Measurements from ENCODE around the gene TMEM221.
"Not testable (repeated sequence)": the region's sequence is repeated elsewhere in the genome, so short reads cannot be mapped to it uniquely, and the experiment has no call there.

TMEM221 gene

DNA sequence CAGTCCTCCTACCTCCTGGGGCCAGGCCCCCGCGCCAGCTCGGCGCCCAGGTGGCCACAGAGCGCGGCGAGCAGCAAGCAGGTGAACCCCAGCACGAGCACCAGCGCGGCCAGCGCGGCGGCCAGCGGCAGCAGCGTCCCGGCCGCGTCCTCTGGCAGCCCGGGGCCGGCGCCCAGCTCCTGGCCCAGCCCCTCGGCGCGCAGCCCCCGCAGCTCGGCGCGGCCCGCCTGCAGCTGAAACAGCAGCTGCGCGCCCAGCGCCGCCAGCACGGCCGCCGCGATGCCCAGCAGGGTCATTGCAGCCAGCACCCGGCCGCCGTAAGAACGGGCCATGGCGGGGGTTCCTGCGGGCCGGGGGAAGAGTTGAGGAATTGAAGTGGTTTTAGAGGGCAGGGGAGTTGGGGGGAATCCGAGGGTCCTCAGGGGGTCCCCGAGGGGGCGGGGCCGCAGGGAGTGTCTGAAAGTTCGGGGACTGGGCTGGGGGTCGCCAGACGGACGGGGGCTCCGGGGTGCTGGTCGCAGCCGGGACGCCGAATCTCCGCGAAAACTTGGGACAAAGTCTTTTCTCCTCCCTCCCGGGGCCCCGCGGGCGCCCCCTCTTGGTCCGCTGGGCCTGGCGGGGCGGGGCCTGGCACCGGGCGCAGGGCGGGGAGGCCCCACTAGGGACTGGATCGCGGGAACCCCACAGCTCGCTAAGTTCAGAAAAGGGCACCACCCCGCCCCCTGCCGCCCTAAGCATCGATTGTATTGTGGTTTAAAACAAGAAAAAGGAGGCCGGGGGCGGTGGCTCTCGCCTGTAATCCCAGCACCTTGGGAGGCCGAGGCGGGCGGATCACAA, at the start of gene TMEM221:
Gene TMEM221 (minus strand): TSS at position 538 of the 837 bp plus-strand sequence. CDS start 206 bp downstream, at position 332.
- DNase-seq (ENCODE audit: low read depth) = no peak

DNA sequence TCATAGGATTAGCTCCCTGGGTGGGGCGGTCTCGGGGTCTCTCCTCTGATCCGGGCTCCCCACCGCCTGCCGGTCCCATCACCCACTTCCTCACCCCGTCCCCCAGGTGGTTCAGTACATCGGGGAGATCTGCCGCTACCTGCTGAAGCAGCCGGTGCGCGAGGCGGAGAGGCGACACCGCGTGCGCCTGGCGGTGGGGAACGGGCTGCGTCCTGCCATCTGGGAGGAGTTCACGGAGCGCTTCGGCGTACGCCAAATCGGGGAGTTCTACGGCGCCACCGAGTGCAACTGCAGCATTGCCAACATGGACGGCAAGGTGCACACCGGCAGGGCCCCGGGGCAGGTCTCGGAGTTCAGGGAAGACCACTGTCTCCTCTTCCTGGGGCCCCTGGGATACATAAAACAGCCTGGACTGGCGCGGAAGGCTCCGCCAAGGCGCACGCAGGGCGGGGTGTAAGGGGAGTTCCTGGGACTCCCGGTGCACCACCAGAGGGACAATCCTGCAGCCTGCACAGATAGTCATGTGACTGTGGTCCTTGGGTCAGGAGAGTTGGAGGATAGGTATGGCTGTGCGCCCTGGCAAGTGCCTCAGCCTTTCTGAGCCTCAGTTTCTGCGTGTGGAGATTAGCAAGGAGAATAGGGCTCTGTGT, 48.8 kb upstream of the TMEM221 start:
- DNase-seq (ENCODE audit: low read depth) = no peak

DNA sequence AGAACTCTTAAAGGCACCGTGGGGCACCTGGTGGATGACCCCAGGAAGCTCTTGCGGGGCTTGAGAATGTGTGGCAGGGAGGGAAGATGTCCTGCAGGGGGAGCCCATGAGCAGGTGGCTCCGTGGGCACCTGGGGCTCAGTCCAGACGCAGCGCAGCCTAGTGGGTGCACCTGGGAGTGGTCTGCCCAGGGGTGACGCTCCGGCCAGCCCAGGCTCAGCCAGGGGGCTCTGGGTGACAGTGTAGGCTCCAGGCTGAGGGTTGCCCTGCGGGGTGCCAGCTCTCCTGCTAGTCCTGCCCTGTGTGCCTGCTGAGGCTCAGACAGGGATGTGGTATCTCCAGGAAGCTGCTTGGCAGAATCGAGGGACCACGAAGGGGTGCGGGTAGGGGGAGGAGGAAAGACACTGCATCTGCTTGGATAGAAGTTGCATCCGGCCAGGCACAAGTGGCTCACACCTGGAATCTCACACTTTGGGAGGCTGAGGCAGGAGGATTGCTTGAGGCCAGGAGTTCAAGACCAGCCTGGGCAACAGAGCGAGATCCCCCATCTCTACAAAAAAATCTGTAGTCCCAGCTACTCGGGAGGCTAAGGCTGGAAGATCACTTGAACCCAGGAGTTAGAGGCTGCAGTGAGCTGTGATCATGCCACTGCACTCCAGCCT, 48.0 kb upstream of the TMEM221 start:
- DNase-seq (ENCODE audit: low read depth) = peak; percentile 69

DNA sequence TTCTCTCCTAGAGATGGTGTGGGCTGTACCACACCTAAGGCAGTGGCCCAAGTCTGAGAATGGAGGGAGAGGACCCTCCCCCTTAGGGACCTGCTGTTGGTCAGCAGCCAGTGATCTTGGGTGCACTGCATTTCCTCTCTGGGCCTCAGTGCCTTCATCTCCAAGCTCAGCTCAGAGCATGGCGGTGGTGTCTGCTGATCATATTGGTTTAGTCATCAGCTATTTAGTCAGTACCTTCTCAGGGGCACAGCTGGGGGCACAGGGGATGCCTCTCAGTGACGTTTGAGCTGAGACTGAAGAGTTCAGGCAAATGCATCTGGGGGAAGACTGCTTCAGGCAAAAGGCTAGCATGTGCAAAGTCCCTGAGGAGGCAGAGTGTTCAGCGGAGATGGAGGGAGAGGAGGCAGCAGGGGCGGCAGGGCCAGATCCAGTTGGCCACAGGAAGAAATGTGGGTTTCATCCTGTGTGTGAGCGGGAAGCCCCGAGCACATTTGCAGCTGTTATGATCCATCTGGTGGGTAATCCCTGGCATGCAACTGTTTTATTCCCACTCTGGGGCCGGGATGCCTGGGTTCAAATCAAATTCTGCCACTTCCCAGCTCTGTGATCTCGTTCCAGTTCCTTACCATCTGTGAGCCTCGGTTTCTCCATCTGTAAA, 47.3 kb upstream of the TMEM221 start:
- DNase-seq (ENCODE audit: low read depth) = no peak

DNA sequence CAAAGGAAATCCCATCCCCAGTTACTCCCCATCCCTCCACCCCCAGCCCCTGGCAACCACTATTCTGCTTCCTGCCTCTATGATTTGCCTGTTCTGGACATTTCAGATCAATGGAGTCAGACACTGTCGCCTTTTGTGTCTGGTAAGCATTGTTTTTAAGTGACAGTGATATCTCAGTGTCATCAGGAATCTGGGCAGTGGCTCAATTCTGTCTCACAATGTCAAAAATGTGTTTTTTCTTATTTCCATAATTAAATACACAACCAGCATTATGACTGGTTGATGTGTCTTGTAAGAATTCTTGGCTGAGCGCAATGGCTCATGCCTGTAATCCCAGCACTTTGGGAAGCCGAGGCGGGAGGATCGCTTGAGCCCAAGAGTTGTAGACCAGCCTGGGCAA, 42.8 kb upstream of the TMEM221 start:
- no peak for DNase-seq (ENCODE audit: low read depth)

DNA sequence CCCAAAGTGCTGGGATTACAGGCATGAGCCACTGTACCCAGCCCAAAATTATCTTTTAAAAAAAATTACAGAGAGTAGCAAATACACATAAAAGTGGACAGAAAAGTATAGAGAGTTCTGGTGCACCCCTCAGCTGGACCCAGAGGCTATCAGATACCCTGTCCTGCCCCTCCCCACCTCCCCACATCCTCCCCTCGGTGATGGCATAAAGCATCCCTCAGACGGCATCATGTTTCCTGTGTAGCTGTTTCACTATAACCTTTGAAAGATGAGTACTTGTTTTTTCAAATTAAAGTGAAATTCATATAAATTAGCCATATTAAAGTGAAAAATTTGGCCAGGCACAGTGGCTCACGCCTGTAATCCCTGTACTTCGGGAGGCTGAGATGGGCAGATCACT, 41.9 kb upstream of the TMEM221 start:
- no peak for DNase-seq (ENCODE audit: low read depth)

DNA sequence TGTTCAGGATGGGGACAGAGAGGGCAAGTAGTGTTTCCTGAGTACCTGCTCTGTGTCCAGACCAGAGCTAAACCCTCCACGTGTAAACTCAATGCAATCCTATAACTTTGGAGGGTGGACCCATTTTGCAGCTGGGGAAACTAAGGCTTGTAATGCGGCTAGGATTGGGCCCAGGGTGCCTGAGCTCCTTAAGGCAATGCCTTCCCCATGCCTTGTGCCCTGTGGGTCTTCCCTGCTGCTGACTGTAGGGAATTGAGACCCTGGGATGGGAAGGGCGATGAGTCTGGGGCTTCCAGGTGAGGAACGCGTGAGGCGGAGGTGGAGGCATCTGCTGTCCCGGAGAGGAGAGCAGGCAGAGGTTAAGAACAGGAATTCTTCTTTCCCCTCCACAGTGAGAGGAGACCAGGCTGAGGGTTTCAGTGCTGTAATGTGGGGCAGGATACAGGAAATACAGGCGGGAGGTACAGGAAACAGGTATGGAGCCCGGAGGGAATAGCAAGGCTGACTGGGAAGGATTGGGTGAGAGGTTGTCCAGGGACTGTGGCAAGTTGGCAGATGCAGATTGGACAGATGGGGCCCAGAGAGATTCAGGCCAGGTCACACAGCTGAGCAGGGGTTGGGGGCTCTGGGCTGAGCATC, 41.0 kb upstream of the TMEM221 start:
- no peak for DNase-seq (ENCODE audit: low read depth)

DNA sequence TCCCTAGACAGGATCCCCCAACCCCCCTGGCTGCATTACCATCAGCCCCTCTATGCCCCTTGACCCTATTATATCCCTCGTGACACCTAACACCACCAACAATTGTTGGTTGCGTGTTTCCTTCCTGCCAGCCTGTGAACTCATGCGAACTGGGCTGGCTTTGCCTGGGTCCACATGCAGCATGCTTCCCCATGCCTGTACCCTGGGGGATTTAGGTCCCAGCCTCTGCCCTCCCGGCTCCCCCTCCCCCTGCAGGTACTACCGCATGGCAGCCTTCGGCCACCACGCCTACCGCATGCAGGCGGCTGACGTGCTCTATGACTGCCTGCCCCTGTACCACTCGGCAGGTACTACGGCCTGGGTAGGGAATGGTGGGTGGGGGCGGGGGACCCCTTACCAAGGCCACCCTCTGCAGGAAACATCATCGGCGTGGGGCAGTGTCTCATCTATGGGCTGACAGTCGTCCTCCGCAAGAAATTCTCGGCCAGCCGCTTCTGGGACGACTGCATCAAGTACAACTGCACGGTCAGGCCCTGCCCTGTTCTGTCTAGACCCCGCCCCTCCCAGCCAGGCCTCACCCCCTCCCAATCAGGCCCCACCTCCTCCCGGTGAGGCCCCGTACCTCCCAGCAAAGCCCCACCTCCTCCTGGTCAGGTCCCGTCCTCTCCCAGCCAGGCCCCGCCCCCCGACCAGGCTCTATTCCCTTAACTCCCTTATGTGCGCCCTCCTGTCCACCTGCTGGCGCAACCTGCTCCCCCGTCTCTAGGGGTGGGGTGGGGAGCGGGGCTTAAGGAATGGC, 40.3 kb upstream of the TMEM221 start:
- peak; percentile 57 for DNase-seq (ENCODE audit: low read depth)

DNA sequence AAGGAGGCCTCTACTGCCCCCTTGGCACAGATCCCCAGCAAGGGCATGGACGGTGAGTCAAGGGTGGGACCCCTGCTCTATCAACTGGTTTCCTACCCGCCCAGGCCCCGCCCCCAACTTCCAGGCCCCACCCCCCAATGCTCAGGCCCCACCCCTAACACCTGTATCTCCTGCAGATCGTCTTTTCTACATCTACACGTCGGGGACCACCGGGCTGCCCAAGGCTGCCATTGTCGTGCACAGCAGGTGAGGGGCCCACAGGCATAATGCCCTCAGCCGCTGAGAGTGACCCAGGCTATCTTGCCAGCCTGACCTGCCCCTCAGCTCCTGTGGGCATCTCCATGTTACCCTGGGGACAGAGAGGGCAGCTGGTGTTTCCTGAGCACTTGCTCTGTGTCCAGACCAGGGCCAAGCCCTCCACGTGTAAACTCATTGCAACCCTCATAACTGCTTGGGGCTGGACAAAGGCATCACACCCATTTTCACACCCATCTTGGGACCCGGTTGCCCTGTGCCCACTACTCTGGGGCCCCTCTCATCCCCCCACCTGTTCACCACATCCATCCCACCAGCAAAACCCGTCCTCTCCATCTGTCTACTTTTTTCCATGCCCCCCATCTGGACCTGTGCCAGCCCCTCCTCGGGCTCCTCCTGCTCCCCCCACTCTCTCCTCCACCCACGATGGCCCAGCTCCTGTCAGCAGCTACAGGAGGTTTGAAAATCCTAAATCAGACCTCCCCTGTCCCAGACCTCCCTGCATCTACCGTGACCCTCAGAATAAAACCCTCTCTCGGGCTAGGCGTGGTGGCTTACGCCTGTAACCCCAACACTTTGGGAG, 39.0 kb upstream of the TMEM221 start:
- no peak for DNase-seq (ENCODE audit: low read depth)

DNA sequence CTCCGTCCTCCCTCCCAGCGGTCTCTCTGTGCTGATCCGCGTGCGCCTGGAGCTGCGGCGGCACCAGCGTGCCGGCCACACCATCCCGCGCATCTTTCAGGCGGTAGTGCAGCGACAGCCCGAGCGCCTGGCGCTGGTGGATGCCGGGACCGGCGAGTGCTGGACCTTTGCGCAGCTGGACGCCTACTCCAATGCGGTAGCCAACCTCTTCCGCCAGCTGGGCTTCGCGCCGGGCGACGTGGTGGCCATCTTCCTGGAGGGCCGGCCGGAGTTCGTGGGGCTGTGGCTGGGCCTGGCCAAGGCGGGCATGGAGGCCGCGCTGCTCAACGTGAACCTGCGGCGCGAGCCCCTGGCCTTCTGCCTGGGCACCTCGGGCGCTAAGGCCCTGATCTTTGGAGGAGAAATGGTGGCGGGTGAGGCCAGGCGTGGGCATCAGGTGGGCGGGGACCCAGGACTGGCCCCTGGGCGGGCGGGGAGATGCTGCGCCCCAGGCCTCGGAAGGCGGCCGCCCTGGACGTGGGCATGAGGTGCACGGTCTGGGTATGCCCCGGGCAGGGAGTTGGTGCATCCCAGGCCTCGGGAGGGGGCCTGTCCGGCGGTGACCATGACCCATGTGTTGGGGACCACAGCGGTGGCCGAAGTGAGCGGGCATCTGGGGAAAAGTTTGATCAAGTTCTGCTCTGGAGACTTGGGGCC, 38.2 kb upstream of the TMEM221 start:
- DNase-seq (ENCODE audit: low read depth) = no peak

DNA sequence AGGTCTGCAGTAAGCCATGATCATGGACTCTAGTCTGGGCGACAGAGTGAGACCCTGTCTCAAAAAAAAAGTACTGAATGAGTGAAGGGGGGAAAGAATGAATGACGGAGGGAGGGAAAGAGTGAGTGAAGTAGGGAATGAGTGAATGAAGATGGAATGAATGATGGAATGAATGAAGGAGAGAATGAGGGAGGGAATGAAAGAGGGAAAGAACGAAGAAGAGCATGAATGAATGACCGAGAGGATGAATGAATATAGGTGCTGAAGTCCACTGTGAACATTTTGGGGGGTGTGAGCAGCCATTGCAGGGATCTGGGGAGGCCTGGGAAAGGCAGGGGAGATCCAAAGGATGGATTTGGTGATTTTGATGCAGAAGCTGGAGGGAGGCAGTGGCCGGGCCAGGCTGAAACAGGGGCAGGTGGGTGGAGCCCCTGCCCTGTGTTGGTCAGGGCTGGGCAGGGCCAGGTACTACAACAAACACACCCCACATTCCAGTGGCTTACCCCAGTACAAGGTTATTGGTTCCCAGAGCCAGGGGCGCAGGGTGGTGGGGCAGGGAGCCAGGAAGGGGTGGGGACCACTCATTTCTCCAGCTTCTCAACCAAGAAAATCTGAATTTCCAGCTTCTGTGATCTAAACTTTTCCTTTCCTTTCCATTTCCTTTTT, 36.2 kb upstream of the TMEM221 start:
- no peak for DNase-seq (ENCODE audit: low read depth)

DNA sequence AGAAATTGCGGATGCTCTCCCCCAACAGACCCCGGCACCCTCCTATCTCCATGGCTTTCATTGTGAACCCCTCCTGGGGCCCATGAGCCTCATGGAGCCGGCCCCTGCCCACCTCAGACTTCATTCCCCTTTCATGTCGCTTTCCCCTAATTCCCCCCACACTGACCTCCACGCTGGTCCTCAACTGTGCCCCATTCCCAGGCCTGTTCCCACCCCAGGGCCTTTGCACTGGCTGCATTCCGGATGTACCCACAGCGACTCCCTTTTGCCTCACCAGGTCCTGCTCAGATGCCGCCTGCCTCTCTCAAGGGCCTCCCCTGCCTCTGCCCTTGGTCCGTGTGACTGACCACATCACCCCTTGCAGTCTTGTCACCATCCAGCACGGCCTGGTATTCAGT, 35.1 kb upstream of the TMEM221 start:
- DNase-seq (ENCODE audit: low read depth) = no peak

DNA sequence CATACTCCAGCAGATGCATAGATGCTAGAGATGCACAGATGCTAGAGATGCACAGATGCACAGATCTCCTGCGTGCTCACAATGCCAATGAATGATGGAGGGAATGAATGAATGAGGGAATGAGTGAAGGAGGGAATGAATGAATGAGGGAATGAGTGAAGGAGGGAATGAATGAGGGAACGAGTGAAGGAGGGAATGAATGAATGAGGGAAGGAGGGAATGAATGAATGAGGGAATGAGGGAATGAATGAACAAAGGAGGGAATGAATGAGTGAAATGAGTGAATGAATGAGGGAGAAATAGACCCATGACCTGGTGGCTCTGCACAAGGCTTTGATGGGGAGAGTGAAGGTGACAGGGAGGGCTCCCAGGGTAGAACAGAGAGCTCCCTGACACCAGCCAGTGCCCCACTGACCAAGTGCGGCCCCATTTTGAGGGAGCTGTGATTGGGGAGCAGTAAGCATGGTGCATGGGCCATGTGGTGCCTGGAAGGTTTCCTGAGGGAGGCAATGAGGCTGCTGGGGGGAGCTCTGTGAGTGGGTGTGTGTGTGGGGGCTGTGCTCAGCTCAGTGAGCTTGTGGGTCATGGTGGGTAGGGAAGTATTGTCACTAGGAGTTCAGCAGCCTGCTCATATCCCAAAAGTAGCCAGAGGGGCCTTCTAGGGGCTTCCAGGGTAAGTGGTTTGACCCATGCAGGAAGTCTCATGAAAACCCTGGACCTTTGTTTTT, 34.6 kb upstream of the TMEM221 start:
- DNase-seq (ENCODE audit: low read depth) = no peak

DNA sequence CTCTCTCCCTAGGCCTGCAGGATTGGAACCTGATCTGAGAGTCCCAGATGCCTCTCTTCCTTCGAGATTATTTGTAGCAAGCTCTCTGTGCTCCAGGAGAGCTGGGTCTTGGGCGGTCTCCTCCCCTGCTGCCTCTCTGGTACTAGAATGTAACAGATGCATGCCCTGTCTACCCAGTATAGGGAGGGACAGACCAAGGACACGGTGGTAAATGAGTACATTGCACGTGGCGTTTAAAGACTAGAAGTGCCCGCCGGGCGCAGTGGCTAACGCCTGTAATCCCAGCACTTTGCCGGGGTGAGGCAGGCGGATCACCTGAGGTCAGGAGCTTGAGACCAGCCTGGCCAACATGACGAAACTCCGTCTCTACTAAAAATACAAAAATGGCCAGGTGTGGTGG, 33.5 kb upstream of the TMEM221 start:
- DNase-seq (ENCODE audit: low read depth) = no peak

DNA sequence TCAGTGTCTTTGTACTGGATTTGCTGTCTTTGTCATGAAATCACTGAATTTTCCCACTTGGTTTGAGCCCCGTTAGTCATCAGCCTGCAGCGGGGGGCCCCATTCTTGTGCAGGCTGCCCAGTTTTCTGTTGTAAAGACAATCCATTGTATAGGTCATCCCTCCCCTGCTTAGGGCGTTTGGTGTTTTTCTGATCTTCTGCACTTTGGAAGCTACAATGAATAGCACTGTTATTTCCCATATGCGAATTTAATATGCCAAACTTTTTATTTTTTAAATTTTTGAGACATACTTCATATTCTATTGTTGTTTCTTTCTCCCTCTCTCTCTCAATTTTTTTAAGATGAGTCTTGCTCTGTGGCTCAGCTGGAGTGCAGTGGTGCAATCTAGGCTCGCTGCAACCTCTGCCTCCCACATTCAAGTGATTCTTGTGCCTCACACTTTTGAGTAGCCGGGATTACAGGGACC, 30.9 kb upstream of the TMEM221 start:
- no peak for DNase-seq (ENCODE audit: low read depth)

DNA sequence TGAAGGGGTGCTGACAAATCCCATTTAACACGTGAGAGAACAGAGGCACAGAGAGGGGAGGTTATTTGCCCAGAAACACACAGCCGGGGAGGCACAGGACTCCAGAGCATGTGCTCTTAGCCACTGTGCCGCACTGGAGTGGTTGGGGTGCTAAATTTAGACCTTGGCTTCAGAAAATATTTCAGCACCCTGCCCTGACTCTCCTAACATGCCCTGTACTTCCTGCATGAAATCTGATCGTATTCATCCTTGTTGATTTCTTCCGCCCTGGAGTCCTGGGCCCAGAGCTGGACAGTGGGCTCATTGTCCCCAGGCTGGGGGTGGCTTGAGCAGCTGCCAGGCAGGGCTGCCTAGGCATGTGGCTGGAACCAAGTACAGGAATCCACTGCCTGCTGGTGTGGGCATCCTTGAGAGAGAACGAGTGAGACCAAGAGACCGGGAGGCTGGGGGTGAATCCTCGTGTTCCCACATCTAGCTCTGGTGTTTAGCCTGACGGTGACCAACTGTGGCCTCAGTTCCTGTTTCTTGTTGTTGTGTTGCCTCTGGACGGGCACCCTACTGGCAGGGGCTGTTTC, 27.2 kb upstream of the TMEM221 start:
- DNase-seq (ENCODE audit: low read depth) = no peak

DNA sequence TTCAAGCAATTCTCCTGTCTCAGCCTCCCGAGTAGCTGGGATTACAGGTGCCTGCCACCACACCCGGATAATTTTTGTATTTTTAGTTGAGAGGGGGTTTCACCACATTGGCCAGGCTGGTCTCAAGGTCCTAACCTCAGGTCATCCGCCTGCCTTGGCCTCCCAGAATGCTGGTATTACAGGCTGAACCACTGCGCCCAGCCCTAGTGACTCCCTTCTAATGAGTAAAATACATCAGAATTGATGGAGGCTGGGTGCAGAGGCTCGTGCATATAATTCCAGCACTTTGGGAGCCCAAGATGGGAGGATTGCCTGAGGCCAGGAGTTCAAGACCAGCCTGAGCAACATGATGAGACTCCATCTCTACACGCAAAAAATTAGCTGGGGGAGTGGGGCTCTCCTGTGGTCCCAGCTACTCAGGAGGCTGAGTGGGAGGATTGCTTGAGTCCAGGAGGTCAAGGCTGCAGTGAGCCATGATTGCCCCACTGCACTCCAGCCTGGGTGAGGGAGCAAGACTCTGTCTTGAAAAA, 26.6 kb upstream of the TMEM221 start:
- DNase-seq (ENCODE audit: low read depth) = not testable (repeated sequence)

DNA sequence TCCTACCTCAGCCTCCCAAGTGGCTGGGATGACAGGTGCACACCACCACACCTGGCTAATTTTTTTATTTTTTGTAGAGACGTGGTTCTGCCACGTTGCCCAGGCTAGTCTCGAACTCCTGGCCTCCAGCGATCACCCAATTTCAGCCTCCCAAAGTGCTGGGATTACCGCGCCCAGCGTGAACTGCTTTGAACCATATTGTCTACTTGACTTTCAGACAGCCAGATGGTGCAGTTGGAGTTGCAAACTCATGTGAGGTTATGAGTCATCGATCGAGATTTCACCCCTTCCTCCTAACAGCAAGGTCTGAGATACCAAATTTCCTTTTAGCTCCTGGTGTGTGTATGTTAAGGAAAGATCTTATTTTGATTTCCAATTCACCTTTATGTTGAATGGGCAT, 24.6 kb upstream of the TMEM221 start:
- no peak for DNase-seq (ENCODE audit: low read depth)
